Gastroesophageal sphincter (tissue), 3 donors: ENCODE measurements around the gene ZBTB6.

Experiments
- EP300 ChIP-seq: sonication (generic); formaldehyde crosslinking; IDR thresholded peaks from one replicate; pipeline ENCODE4 v1.6.1; 2017; ENCODE audit warnings: antibody characterized with exemption, mild to moderate bottlenecking
- POLR2A ChIP-seq, 2 donors: fragments of 450-650 bp; IDR thresholded peaks; one replicate each; pipeline ENCODE4 v1.6.1; 2017; ENCODE audit warnings: antibody characterized with exemption in 2 of 2, mild to moderate bottlenecking in 2 of 2, moderate library complexity in 1 of 2
- POLR2AphosphoS5 ChIP-seq: sonication (generic); formaldehyde crosslinking; IDR thresholded peaks from one replicate; pipeline ENCODE4 v1.6.1; 2017; ENCODE audit warnings: antibody characterized with exemption
- TF ChIP-seq, protein P1 (sequence below), 4 experiments: fragments of 200-600 bp in 2 of 4; fragments of 450-650 bp in 2 of 4; sonication (generic) in 1 of 4; IDR thresholded peaks; one replicate each; pipeline ENCODE4 v1.5.1; 2017 to 2019; ENCODE audit warnings: antibody characterized with exemption in 4 of 4, mild to moderate bottlenecking in 2 of 4, moderate library complexity in 2 of 4

DNA sequence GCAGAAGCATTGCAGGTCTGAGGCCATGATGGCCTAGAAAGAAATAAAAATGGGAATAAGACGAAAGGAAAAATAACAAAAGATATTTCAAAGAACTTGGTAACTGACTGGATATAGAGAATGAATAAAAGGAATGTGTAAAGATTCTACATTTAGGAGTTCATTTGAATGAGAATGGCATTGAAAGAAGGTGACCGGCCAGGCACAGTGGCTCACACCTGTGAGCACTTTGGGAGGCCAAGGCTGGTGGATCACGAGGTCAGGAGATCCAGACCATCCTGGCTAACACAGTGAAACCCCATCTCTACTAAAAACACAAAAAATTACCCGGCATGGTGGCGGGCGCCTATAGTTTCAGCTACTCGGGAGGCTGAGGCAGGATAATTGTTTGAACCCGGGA, 9.6 kb upstream of the ZBTB6 start:
- TF ChIP-seq, protein P1, sequence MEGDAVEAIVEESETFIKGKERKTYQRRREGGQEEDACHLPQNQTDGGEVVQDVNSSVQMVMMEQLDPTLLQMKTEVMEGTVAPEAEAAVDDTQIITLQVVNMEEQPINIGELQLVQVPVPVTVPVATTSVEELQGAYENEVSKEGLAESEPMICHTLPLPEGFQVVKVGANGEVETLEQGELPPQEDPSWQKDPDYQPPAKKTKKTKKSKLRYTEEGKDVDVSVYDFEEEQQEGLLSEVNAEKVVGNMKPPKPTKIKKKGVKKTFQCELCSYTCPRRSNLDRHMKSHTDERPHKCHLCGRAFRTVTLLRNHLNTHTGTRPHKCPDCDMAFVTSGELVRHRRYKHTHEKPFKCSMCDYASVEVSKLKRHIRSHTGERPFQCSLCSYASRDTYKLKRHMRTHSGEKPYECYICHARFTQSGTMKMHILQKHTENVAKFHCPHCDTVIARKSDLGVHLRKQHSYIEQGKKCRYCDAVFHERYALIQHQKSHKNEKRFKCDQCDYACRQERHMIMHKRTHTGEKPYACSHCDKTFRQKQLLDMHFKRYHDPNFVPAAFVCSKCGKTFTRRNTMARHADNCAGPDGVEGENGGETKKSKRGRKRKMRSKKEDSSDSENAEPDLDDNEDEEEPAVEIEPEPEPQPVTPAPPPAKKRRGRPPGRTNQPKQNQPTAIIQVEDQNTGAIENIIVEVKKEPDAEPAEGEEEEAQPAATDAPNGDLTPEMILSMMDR (IDR thresholded peaks at IDR 0.05): no peak
- TF ChIP-seq POLR2AphosphoS5 (no peak), EP300 (no peak), POLR2A (IDR thresholded peaks at IDR 0.05) (no peak)
